DOHH2 (cell line): ENCODE results near the gene OPN4.

ENCODE experiments used
- H3F3A ChIP-seq: fragments of 200-600 bp; sonication (generic), shearing (Covaris generic); 2 replicates; pipeline ENCODE4 v1.6.0; 2016; ENCODE audit warnings: antibody characterized with exemption, mild to moderate bottlenecking; ENCODE audit not compliant: control insufficient read depth, insufficient read depth
- H3K27ac ChIP-seq: fragments of 200-600 bp; sonication (generic); 2 replicates; pipeline ENCODE4 v1.5.1; 2014; ENCODE audit warnings: low read depth, mild to moderate bottlenecking, low read length, moderate library complexity
- H3K27me3 ChIP-seq: fragments of 200-600 bp; sonication (generic); 2 replicates; pipeline ENCODE4 v1.6.1; 2014; ENCODE audit warnings: mild to moderate bottlenecking, low read length, mixed read lengths; ENCODE audit not compliant: control insufficient read depth
- H3K36me3 ChIP-seq: fragments of 200-600 bp; sonication (generic); 2 replicates; pipeline ENCODE4 v1.6.1; 2014; ENCODE audit warnings: mild to moderate bottlenecking, low read length, moderate library complexity, mixed read lengths; ENCODE audit not compliant: control insufficient read depth
- H3K4me1 ChIP-seq: fragments of 200-600 bp; sonication (generic); 2 replicates; pipeline ENCODE4 v1.6.1; 2014; ENCODE audit warnings: mild to moderate bottlenecking, low read length, mixed read lengths; ENCODE audit not compliant: control insufficient read depth
- H3K4me2 ChIP-seq: fragments of 200-600 bp; sonication (generic); 2 replicates; pipeline ENCODE4 v1.6.0; 2014; ENCODE audit warnings: mild to moderate bottlenecking, low read length, moderate library complexity
- H3K4me3 ChIP-seq: fragments of 200-600 bp; sonication (generic); 2 replicates; pipeline ENCODE4 v1.5.1; 2014; ENCODE audit warnings: mild to moderate bottlenecking, low read length, mixed read lengths
- H3K79me2 ChIP-seq: fragments of 200-600 bp; sonication (generic); 2 replicates; pipeline ENCODE4 v1.6.1; 2014; ENCODE audit warnings: mild to moderate bottlenecking, low read length, mixed read lengths; ENCODE audit not compliant: control insufficient read depth
- H3K9me2 ChIP-seq: fragments of 200-600 bp; sonication (generic); replicated peaks from 2 replicates; pipeline ENCODE4 v1.6.1; 2014; ENCODE audit warnings: mild to moderate bottlenecking, low read length, mixed read lengths; ENCODE audit not compliant: control insufficient read depth
- H3K9me3 ChIP-seq: fragments of 200-600 bp; sonication (generic); 2 replicates; pipeline ENCODE4 v1.6.1; 2014; ENCODE audit warnings: antibody characterized with exemption, low read length, mixed read lengths; ENCODE audit not compliant: control insufficient read depth, insufficient read depth
- H4K20me1 ChIP-seq: fragments of 200-600 bp; sonication (generic); 2 replicates; pipeline ENCODE4 v1.6.0; 2014; ENCODE audit warnings: low read depth, mild to moderate bottlenecking, antibody characterized with exemption, low read length, moderate library complexity; ENCODE audit not compliant: control insufficient read depth, insufficient read depth
- EZH2phosphoT487 ChIP-seq: fragments of 200-600 bp; sonication (generic); IDR thresholded peaks from 2 replicates; pipeline ENCODE4 v1.6.1; 2017; ENCODE audit warnings: borderline replicate concordance, mild to moderate bottlenecking, antibody characterized with exemption, low read length, moderate library complexity, mixed read lengths
- TF ChIP-seq, protein P1 (sequence below): fragments of 200-600 bp; sonication (generic); IDR thresholded peaks from one replicate; pipeline ENCODE4 v1.5.1; 2014; ENCODE audit warnings: antibody characterized with exemption, mild to moderate bottlenecking, low read depth, low read length; ENCODE audit not compliant: poor library complexity, severe bottlenecking

Gene OPN4

DNA sequence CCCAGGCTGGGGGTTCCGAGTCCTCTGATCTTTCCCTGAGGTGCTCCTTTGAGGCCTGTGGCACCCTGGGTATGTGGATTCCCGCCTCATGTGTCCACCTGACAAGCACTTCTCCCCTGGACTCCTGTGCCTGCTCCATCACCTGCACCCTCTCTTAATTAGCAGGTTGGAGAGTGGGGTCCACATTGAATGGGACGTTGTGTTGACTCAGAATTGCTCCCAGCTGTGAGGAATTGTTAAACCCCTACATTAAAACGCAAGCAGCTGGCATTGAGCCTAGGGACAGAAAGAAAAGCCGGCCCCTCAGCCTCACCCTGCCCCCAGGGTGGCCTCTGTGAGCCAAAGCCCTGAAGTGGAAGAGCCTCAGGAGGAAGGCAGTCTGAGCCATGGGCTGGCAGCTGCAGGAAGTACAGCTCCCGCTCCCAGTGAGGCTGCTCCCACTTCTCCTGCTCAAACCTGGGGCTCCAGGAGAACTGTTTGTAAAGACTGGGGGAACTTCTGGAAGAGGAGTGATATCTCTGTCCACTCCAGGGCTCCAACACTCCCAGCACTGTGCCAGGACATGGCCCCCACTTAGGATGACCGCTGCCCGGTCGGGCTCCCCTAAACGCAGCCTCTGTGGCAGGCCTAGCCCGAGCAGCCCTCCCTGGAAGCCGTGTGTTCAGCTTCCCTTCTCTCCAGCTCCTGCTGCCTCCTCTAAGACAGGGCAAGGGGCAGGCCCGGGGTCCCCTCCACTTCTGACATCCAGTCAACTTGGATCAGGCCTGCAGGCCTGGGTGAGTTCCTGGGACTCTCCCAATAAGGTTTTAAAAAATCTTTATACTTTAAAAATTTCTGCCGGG is 1.8 kb upstream of the OPN4 start:
- H3K79me2 ChIP-seq: no peaks in the 10 kb centered on the region
- no peaks in the 10 kb centered on the region for H3K4me1 ChIP-seq
- H4K20me1 ChIP-seq: no peaks in the 10 kb centered on the region
- H3K9me2 ChIP-seq: no peaks in the 10 kb centered on the region
- no peak overlapping the region for H3K27ac ChIP-seq
- TF ChIP-seq, protein P1, sequence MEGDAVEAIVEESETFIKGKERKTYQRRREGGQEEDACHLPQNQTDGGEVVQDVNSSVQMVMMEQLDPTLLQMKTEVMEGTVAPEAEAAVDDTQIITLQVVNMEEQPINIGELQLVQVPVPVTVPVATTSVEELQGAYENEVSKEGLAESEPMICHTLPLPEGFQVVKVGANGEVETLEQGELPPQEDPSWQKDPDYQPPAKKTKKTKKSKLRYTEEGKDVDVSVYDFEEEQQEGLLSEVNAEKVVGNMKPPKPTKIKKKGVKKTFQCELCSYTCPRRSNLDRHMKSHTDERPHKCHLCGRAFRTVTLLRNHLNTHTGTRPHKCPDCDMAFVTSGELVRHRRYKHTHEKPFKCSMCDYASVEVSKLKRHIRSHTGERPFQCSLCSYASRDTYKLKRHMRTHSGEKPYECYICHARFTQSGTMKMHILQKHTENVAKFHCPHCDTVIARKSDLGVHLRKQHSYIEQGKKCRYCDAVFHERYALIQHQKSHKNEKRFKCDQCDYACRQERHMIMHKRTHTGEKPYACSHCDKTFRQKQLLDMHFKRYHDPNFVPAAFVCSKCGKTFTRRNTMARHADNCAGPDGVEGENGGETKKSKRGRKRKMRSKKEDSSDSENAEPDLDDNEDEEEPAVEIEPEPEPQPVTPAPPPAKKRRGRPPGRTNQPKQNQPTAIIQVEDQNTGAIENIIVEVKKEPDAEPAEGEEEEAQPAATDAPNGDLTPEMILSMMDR: no peak
- TF ChIP-seq EZH2phosphoT487: no peak
- no peaks in the 10 kb centered on the region for H3K36me3 ChIP-seq
- H3F3A ChIP-seq: no peaks in the 10 kb centered on the region
- no peak overlapping the region for H3K4me2 ChIP-seq
- no peaks in the 10 kb centered on the region for H3K27me3 ChIP-seq
- no peak overlapping the region for H3K4me3 ChIP-seq
- H3K9me3 ChIP-seq: no peaks in the 10 kb centered on the region

DNA sequence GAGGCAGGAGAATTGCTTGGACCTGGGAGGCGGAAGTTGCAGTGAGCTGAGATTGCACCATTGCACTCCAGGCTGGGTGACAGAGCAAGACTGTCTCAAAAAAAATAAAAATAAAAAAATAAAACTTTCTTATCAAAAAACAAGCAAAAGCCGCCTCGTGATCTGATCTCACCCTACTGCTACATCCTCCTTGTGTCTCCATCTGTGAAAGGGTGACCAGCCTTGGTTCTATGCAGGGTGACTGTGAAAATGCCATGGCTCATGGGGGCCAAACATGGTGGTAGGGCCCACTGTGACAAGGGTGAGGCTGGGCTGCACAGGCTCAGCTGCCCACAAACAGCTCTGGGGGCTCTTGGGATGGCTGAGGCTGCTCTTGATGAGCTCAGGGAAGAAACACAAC is 968 bp upstream of the OPN4 start:
- Histone ChIP-seq H3K4me3 (no peak overlapping the region), H3K9me3 (no peaks in the 10 kb centered on the region), H3K9me2 (no peaks in the 10 kb centered on the region), H4K20me1 (no peaks in the 10 kb centered on the region), H3K27ac (no peak overlapping the region), H3K27me3 (no peaks in the 10 kb centered on the region), H3K4me1 (no peaks in the 10 kb centered on the region), H3K79me2 (no peaks in the 10 kb centered on the region), H3K36me3 (no peaks in the 10 kb centered on the region), H3K4me2 (no peak overlapping the region), H3F3A (no peaks in the 10 kb centered on the region)
- TF ChIP-seq EZH2phosphoT487: no peak
- TF ChIP-seq, protein P1: no peak

DNA sequence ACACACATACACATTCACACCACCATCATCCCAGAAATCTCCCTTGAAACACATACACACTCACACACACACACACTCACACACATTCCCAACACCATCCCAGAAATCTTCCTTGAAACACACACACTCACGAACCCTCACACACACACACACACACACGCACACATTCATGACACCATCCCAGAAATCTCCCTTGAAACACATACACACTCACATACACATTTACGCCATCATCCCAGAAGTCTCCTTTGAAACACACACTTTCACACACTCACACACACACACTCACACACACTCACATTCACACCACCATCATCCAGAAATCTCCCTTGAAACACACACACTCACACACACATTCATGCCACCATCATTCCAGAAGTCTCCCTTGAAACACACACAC is 360 bp upstream of the OPN4 start:
- H3K4me2 ChIP-seq: no peak overlapping the region
- H3K9me2 ChIP-seq: no peaks in the 10 kb centered on the region
- no peak overlapping the region for H3K27ac ChIP-seq
- no peaks in the 10 kb centered on the region for H3K9me3 ChIP-seq
- TF ChIP-seq, protein P1: no peak
- H4K20me1 ChIP-seq: no peaks in the 10 kb centered on the region
- H3K27me3 ChIP-seq: no peaks in the 10 kb centered on the region
- no peak overlapping the region for H3K4me3 ChIP-seq
- no peaks in the 10 kb centered on the region for H3F3A ChIP-seq
- no peaks in the 10 kb centered on the region for H3K4me1 ChIP-seq
- no peaks in the 10 kb centered on the region for H3K79me2 ChIP-seq
- H3K36me3 ChIP-seq: no peaks in the 10 kb centered on the region
